ENCODE data around the gene KRT13. TPM values are rescaled to one million over a fixed set of nuclear protein-coding genes. Genes with fewer than 3 reads are reported as not detected.

The KRT13 gene
- total RNA-seq, 1 donor = 0.73 TPM

- H3K9me3 ChIP-seq (ENCODE audit: low read depth, low read length) = no peaks in the 10 kb centered on the region
- H3K4me1 ChIP-seq (ENCODE audit: insufficient read depth, low read length) = peaks cover 5% of the 10 kb centered on the region
- no peaks in the 10 kb centered on the region for H3K27me3 ChIP-seq (ENCODE audit: insufficient read depth, low read length)
Measured at GRCh38 chr17:41483531-41483930, 21.9 kb downstream of the KRT13 start.

GRCh38 chr17:41481036-41481435 is 24.4 kb downstream of the KRT13 start, which contains the start of gene KRT35:
TSS of gene KRT35 (minus strand) at chr17:41481151. CDS start at chr17:41481097, 54 bp downstream.
- H3K9me3 ChIP-seq (ENCODE audit: low read depth, low read length) = no peaks in the 10 kb centered on the region
- no peak within 1 kb of the TSS for H3K4me3 ChIP-seq (ENCODE audit: low read length)
- H3K4me1 ChIP-seq (ENCODE audit: insufficient read depth, low read length) = peaks cover 5% of the 10 kb centered on the region
- H3K27me3 ChIP-seq (ENCODE audit: insufficient read depth, low read length) = no peaks in the 10 kb centered on the region

More at GRCh38 chr17:41483531-41483930, 21.9 kb downstream of the KRT13 start:
- no peak overlapping the region for H3K4me3 ChIP-seq (ENCODE audit: low read length)

GRCh38 chr17:41480581-41480980 is 24.8 kb downstream of the KRT13 start:
- no peaks in the 10 kb centered on the region for H3K27me3 ChIP-seq (ENCODE audit: insufficient read depth, low read length)
- H3K9me3 ChIP-seq (ENCODE audit: low read depth, low read length) = no peaks in the 10 kb centered on the region
- peaks cover 5% of the 10 kb centered on the region for H3K4me1 ChIP-seq (ENCODE audit: insufficient read depth, low read length)
- no peak overlapping the region for H3K4me3 ChIP-seq (ENCODE audit: low read length)

GRCh38 chr17:41480136-41480535 is 25.3 kb downstream of the KRT13 start:
- Histone ChIP-seq H3K9me3 (ENCODE audit: low read depth, low read length) (no peaks in the 10 kb centered on the region), H3K4me1 (ENCODE audit: insufficient read depth, low read length) (peaks cover 5% of the 10 kb centered on the region), H3K27me3 (ENCODE audit: insufficient read depth, low read length) (no peaks in the 10 kb centered on the region), H3K4me3 (ENCODE audit: low read length) (no peak overlapping the region)

- no peaks in the 10 kb centered on the region for H3K9me3 ChIP-seq (ENCODE audit: low read depth, low read length)
- no peaks in the 10 kb centered on the region for H3K27me3 ChIP-seq (ENCODE audit: insufficient read depth, low read length)
- H3K4me3 ChIP-seq (ENCODE audit: low read length) = no peak overlapping the region
- H3K4me1 ChIP-seq (ENCODE audit: insufficient read depth, low read length) = peaks cover 5% of the 10 kb centered on the region
Measured at GRCh38 chr17:41478237-41478636, 27.2 kb downstream of the KRT13 start.

- Histone ChIP-seq H3K27me3 (ENCODE audit: insufficient read depth, low read length) (no peaks in the 10 kb centered on the region), H3K9me3 (ENCODE audit: low read depth, low read length) (no peaks in the 10 kb centered on the region), H3K4me3 (ENCODE audit: low read length) (no peak overlapping the region), H3K4me1 (ENCODE audit: insufficient read depth, low read length) (peaks cover 5% of the 10 kb centered on the region)
Measured at GRCh38 chr17:41476866-41477815, 28.3 kb downstream of the KRT13 start.

- Histone ChIP-seq H3K27me3 (ENCODE audit: insufficient read depth, low read length) (no peaks in the 10 kb centered on the region), H3K4me1 (ENCODE audit: insufficient read depth, low read length) (peaks cover 5% of the 10 kb centered on the region), H3K4me3 (ENCODE audit: low read length) (no peak overlapping the region), H3K9me3 (ENCODE audit: low read depth, low read length) (no peaks in the 10 kb centered on the region)
Measured at GRCh38 chr17:41475421-41475820, 30.0 kb downstream of the KRT13 start.

- Histone ChIP-seq H3K27me3 (ENCODE audit: insufficient read depth, low read length) (no peaks in the 10 kb centered on the region), H3K4me1 (ENCODE audit: insufficient read depth, low read length) (peaks cover under 1% of the 10 kb centered on the region), H3K9me3 (ENCODE audit: low read depth, low read length) (no peaks in the 10 kb centered on the region), H3K4me3 (ENCODE audit: low read length) (no peak overlapping the region)
Measured at GRCh38 chr17:41474863-41475262, 30.5 kb downstream of the KRT13 start.

GRCh38 chr17:41468346-41468745 is 37.1 kb downstream of the KRT13 start:
- Histone ChIP-seq H3K4me3 (ENCODE audit: low read length) (no peak overlapping the region), H3K27me3 (ENCODE audit: insufficient read depth, low read length) (peaks cover 2% of the 10 kb centered on the region), H3K4me1 (ENCODE audit: insufficient read depth, low read length) (no peaks in the 10 kb centered on the region), H3K9me3 (ENCODE audit: low read depth, low read length) (no peaks in the 10 kb centered on the region)

- Histone ChIP-seq H3K4me1 (ENCODE audit: insufficient read depth, low read length) (no peaks in the 10 kb centered on the region), H3K4me3 (ENCODE audit: low read length) (no peak overlapping the region), H3K27me3 (ENCODE audit: insufficient read depth, low read length) (peaks cover 2% of the 10 kb centered on the region), H3K9me3 (ENCODE audit: low read depth, low read length) (no peaks in the 10 kb centered on the region)
Measured at GRCh38 chr17:41467561-41467960, 37.9 kb downstream of the KRT13 start.

GRCh38 chr17:41466988-41467387 is 38.4 kb downstream of the KRT13 start, which contains the start of gene KRT32:
TSS of gene KRT32 (minus strand) at chr17:41467386. CDS start at chr17:41467325, 61 bp downstream.
- no peaks in the 10 kb centered on the region for H3K4me1 ChIP-seq (ENCODE audit: insufficient read depth, low read length)
- no peaks in the 10 kb centered on the region for H3K9me3 ChIP-seq (ENCODE audit: low read depth, low read length)
- no peak within 1 kb of the TSS for H3K4me3 ChIP-seq (ENCODE audit: low read length)
- H3K27me3 ChIP-seq (ENCODE audit: insufficient read depth, low read length) = peaks cover 2% of the 10 kb centered on the region

GRCh38 chr17:41464682-41465081 is 40.7 kb downstream of the KRT13 start:
- H3K4me3 ChIP-seq (ENCODE audit: low read length) = no peak overlapping the region

GRCh38 chr17:41464173-41464572 is 41.2 kb downstream of the KRT13 start:
- Histone ChIP-seq H3K4me1 (ENCODE audit: insufficient read depth, low read length) (no peaks in the 10 kb centered on the region), H3K4me3 (ENCODE audit: low read length) (no peak overlapping the region), H3K9me3 (ENCODE audit: low read depth, low read length) (no peaks in the 10 kb centered on the region), H3K27me3 (ENCODE audit: insufficient read depth, low read length) (peaks cover 2% of the 10 kb centered on the region)

More at GRCh38 chr17:41464682-41465081, 40.7 kb downstream of the KRT13 start:
- Histone ChIP-seq H3K4me1 (ENCODE audit: insufficient read depth, low read length) (no peaks in the 10 kb centered on the region), H3K27me3 (ENCODE audit: insufficient read depth, low read length) (peaks cover 2% of the 10 kb centered on the region), H3K9me3 (ENCODE audit: low read depth, low read length) (no peaks in the 10 kb centered on the region)

- no peak overlapping the region for H3K4me3 ChIP-seq (ENCODE audit: low read length)
- H3K27me3 ChIP-seq (ENCODE audit: insufficient read depth, low read length) = peaks cover 2% of the 10 kb centered on the region
- no peaks in the 10 kb centered on the region for H3K4me1 ChIP-seq (ENCODE audit: insufficient read depth, low read length)
- H3K9me3 ChIP-seq (ENCODE audit: low read depth, low read length) = no peaks in the 10 kb centered on the region
Measured at GRCh38 chr17:41463746-41464145, 41.7 kb downstream of the KRT13 start.

GRCh38 chr17:41462705-41463104 is 42.7 kb downstream of the KRT13 start:
- no peaks in the 10 kb centered on the region for H3K9me3 ChIP-seq (ENCODE audit: low read depth, low read length)
- no peaks in the 10 kb centered on the region for H3K27me3 ChIP-seq (ENCODE audit: insufficient read depth, low read length)
- H3K4me3 ChIP-seq (ENCODE audit: low read length) = no peak overlapping the region
- H3K4me1 ChIP-seq (ENCODE audit: insufficient read depth, low read length) = no peaks in the 10 kb centered on the region
